22Rv1 (cell line): Measurements from ENCODE around the gene SSR4.
"Not testable (repeated sequence)": the region's sequence is repeated elsewhere in the genome, so short reads cannot be mapped to it uniquely, and the experiment has no call there.

ENCODE experiments used
- H3K27ac ChIP-seq: fragments of 450-650 bp; 2 replicates; pipeline ENCODE4 v1.5.1; 2017
- ZFX ChIP-seq: fragments of 450-650 bp; IDR thresholded peaks from 2 replicates; pipeline ENCODE4 v1.6.1; 2017; ENCODE audit warnings: antibody characterized with exemption, borderline replicate concordance
- TF ChIP-seq, protein P1 (sequence below): fragments of 450-650 bp; IDR thresholded peaks from 2 replicates; pipeline ENCODE4 v1.5.1; 2017; ENCODE audit warnings: mild to moderate bottlenecking

Gene SSR4

DNA sequence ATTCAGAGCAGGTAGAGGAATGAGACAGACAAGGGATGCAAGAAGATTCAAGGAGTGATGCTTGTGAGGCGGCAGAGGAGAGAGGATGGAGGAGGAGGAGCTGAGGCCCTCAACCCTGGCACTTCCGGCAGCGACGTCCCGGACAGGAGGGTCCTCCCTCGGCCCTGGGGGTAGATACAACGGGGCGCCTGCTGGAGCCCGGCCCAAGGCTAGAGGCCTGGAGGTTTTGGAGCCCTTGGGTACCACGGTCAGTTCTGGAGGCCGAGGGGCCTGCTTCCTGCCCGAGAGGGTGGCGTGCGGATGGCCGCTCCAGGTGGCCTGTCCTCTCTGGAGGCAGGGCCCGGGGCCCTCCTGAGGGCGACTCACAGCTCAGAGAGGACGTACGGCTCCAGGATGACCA, 13.5 kb downstream of the SSR4 start:
- no peak for TF ChIP-seq ZFX
- TF ChIP-seq, protein P1, sequence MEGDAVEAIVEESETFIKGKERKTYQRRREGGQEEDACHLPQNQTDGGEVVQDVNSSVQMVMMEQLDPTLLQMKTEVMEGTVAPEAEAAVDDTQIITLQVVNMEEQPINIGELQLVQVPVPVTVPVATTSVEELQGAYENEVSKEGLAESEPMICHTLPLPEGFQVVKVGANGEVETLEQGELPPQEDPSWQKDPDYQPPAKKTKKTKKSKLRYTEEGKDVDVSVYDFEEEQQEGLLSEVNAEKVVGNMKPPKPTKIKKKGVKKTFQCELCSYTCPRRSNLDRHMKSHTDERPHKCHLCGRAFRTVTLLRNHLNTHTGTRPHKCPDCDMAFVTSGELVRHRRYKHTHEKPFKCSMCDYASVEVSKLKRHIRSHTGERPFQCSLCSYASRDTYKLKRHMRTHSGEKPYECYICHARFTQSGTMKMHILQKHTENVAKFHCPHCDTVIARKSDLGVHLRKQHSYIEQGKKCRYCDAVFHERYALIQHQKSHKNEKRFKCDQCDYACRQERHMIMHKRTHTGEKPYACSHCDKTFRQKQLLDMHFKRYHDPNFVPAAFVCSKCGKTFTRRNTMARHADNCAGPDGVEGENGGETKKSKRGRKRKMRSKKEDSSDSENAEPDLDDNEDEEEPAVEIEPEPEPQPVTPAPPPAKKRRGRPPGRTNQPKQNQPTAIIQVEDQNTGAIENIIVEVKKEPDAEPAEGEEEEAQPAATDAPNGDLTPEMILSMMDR, result no peak
- no peak overlapping the region for H3K27ac ChIP-seq

DNA sequence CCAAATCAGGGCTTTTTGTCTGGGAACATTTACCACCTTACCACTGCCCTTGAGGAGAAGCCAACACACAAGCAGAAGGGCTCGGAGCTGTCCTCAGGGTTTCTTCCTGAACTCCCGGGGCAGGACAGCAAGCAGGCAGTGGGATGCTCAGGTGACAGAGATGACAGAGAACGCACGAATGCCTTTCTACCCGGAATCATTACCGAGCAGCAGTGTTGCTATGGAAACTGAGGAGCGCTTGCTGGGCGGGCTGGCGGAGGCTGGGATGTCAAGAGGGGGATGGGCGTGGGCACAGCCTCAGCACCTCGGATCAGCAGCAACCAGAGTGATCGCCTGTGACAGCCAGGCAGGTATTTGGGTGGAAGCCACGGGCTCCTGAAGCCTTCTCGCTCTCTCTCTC, 17.8 kb downstream of the SSR4 start:
- TF ChIP-seq, protein P1, result no peak
- TF ChIP-seq ZFX, result no peak

DNA sequence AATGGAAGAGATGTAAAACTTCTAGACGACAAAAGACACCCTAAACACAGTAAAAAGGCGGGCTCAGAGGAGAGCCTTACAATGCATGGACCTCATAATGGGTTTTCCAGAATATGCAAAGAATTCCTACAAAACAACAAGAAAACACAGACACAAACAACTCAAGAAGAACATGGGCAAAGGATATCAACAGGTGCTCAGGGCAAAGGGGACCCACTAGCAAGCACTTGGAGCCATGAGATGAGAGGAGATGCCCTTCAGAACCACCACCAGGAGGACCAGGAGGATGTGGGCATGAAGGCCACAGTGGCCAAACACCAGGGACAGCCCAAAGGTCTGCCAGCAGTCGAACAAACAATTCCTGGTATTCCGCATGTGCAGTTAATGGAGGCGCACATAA, 18.7 kb downstream of the SSR4 start:
- H3K27ac ChIP-seq, result no peak overlapping the region
- TF ChIP-seq, protein P1, result no peak
- no peak for TF ChIP-seq ZFX

More for the DNA sequence above, 17.8 kb downstream of the SSR4 start:
- no peak overlapping the region for H3K27ac ChIP-seq

DNA sequence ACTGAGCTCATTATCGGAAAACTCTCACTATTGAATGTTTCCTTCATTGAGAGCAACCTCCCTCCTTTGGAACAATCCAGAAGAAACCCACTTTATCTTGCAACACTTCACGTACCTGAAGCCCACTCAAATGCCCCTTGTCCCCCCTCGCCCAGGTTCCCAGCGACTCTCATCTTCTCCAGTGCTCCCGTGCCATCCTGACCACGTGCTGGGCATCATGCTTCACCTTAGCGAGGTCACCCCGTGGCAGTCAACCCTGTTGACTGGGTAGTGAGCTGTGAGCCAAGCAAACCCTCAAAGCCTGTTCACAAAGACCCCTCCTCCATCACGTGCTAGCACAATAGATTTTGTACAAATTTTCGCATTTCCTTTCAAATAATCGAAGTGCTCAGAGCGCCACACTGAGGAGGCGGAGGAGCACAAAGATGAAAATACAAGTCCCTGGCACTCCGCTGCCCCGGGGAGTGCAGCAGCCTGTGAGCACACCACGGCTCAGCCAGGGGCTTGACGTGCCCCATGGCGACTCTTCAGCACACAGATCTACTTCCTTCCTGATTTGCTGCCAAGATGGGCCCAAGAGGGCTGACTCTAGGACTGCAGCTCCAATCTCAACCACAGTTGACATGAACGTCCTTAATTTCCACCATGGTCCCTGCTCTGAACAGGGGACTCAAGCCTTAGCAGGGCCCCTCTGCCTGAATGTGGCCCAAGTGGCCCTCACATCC, 20.3 kb downstream of the SSR4 start:
- TF ChIP-seq, protein P1, result no peak
- TF ChIP-seq ZFX, result no peak

DNA sequence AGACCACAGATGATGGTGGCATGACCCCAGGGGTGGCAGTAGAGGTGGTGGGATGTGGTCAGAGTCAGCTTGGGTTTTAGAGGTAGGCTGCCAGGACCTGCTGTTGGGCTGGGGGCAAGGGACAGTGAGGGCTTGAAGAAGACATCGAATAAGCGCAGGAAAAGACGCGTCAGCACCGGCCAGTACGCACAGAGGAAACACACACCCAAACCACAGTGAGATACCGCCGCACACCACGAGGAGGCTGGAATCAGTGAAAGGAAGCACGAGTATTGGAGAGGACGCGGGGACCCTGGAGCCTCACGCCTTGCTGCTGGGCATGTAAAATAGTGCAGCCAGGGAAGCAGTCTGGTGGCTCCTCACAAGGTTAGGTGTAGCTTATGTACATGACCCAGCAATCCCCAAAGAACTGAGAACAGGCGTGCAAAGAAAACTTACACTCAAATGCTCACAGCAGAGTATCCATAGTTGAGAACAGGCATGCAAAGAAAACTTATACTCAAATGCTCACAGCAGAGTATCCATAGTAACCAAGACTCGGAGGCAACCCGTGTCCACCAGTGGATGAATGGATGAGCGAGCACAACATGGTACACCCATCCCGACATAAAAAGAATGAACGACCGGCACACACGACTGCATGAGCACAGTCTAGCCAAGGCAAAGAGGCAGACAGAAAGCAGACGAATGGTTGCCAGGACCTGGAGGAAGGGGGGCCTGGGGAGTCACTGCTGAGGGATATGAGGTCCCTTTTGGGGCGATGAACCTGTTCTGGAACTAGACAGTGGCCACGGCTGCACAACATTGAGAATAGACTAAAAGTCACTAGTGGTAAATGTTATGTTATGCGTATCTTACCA, 22.6 kb downstream of the SSR4 start:
- no peak overlapping the region for H3K27ac ChIP-seq
- TF ChIP-seq, protein P1, result no peak
- no peak for TF ChIP-seq ZFX

More for the DNA sequence above, 20.3 kb downstream of the SSR4 start:
- no peak overlapping the region for H3K27ac ChIP-seq

DNA sequence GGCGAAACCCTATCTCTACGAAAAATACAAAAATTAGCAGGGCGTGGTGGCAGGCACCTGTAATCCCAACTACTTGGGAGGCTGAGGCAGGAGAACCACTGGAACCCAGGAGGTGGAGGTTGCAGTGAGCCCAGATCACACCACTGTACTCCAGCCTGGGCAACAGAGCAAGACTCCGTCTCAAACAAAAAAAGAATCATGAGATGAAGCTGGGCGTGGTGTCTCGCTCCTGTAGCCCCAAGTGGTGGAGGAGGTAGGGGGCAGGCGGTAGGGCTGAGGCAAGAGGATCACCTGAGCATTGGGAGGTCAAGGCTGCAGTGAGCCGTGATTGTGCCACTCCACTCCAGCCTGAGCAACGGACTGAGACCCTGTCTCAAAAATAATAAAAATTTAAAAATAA, 23.6 kb downstream of the SSR4 start:
- H3K27ac ChIP-seq, result not testable (repeated sequence)

DNA sequence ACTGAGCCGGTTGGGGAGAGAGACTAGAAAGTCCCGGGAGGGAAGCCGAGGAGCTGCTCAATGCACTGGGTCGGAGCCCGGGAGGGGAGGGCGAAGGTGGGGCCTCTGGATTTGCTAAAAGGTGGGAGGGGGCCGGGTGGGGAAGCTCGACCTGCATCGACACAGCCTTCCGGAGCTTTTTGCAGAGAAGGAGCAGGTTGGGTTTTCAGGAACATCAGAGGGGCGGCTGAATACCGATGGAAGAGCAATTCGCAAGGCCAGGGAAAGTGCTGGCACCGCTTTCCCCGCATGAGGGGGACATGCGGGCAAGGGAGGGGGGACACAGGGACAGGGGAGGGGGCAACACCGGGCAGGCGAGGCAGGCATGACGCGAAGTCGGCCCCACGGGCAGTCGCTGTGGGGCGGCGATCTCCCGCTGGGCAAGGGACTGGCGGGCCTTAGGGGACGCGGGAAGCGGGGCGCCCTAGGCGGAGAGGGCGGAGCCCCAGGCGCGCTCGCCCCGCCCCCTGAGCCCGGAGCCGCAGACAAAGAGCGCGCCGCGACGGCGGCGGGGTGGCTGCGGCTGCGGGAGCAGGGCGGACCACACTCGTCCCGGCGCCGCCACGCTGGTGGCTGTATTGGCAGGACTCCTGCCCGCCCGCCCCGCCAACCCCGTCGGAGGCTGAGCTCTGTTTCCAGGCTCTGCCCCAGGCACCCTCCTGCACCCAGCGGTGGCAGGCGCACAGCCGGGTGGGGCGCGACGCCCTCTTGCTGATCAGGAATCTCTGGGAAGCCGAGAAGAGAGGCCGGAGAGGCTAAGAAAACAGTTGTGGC, 24.3 kb downstream of the SSR4 start:
- H3K27ac ChIP-seq, result no peak overlapping the region
- no peak for TF ChIP-seq ZFX
- TF ChIP-seq, protein P1, result no peak
